ENCODE measurements around the gene ANGPT4.
"Not testable (repeated sequence)": the region's sequence is repeated elsewhere in the genome, so short reads cannot be mapped to it uniquely, and the experiment has no call there.

The ANGPT4 gene

DNA sequence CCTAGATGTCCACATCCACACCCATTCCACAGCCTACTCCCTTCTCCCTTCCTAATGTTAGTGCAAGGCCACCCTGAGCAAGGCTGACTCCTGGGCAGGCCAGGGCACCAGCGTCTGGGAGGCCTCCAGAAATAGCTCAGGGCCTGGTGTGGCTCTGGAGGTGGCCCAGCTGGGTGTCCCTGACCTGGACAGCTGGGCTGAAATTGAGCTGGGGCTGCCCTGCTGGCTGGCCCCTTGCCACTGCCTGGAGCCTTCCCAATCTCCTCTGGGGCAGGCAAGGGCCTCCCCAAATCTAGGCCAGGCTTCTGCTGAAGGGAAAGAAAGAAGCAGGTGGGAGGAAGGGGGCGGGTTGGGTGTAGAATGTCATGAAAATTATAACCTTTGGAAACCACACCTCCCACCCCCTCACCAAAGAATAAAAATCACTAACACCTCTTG is 80.5 kb downstream of the ANGPT4 start:
- no peak overlapping the region for H3K4me3 ChIP-seq (ENCODE audit: low read length)
- DNase-seq (ENCODE audit: low read depth, low spot score) = no peak

- no peak for DNase-seq (ENCODE audit: low read depth, low spot score)
- H3K4me3 ChIP-seq (ENCODE audit: low read length) = peak overlapping the region; percentile 85
Measured at GRCh38 chr20:834151-834746, 81.9 kb downstream of the ANGPT4 start.

- H3K4me3 ChIP-seq (ENCODE audit: low read length) = peak within 1 kb of the TSS; percentile 85
- DNase-seq (ENCODE audit: low read depth, low spot score) = peak; percentile 88
Measured at GRCh38 chr20:833450-834150, 82.5 kb downstream of the ANGPT4 start, which contains the start of gene FAM110A. FAM110A (plus strand) TSS chr20:833715; CDS start chr20:844805, 11,090 bp downstream.

GRCh38 chr20:833121-833449 is 83.0 kb downstream of the ANGPT4 start:
- no peak for DNase-seq (ENCODE audit: low read depth, low spot score)
- H3K4me3 ChIP-seq (ENCODE audit: low read length) = peak overlapping the region; percentile 85

DNA sequence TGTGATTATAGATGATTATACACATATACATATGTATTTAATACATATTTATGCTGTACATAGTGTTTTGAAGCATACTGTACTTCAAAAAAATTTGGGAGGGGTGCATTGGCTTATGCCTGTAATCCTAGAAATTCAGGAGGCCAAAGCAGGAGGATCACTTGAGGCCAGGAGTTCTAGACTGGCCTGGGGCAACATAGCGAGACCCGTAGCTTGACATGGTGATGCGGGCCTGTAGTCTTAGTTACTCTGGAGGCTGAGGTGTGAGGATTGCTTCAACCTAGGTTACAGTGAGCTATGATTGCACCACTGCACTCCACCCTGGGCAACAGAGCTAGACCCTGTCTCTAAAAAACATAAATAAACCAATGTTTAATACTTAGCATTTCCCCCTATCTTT is 84.2 kb downstream of the ANGPT4 start:
- DNase-seq (ENCODE audit: low read depth, low spot score) = no peak
- H3K4me3 ChIP-seq (ENCODE audit: low read length) = no peak overlapping the region

DNA sequence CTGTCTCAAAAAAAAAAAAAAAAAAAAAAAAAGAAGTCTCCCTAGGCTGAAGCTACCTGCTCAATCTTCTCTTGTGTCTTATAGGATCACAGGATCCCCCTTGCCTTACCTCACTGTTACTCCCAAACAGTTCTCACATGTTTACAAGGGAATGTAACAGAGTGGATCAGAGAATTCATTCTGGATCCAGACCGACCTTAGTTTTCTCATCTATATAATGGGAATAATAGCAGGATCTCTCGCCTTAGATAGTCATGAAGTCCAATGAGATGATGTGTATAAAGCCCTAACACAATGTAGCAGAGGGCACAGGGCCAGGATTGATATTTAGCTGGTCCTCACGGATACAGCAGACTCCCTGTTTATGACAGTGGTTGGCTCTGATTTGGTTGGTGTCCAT is 84.9 kb downstream of the ANGPT4 start:
- no peak overlapping the region for H3K4me3 ChIP-seq (ENCODE audit: low read length)

GRCh38 chr20:830011-830521 is 86.1 kb downstream of the ANGPT4 start:
- no peak overlapping the region for H3K4me3 ChIP-seq (ENCODE audit: low read length)
- no peak for DNase-seq (ENCODE audit: low read depth, low spot score)

More for the DNA sequence above, 84.9 kb downstream of the ANGPT4 start:
- DNase-seq (ENCODE audit: low read depth, low spot score) = no peak

DNA sequence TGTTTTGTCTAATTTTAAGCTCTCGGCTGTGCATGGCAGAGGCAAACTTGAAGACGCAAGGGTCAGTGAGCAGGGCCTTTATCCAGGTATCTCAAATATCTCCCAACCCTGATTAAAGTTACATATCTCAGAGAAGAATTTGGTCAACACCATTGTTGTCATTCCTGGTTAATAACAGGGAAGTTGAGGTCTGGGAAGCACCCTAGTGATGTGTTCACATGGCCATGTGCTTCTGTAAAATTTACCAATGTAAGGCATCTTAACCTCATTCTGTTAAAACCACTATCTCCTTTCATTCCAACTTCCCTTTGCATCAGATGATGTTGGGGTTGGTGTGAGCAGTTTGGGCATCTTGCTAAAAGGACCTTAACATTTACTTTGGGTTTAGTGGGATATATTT is 86.6 kb downstream of the ANGPT4 start:
- no peak for DNase-seq (ENCODE audit: low read depth, low spot score)
- no peak overlapping the region for H3K4me3 ChIP-seq (ENCODE audit: low read length)

- no peak for DNase-seq (ENCODE audit: low read depth, low spot score)
- H3K4me3 ChIP-seq (ENCODE audit: low read length) = no peak overlapping the region
Measured at GRCh38 chr20:828987-829386, 87.1 kb downstream of the ANGPT4 start.

DNA sequence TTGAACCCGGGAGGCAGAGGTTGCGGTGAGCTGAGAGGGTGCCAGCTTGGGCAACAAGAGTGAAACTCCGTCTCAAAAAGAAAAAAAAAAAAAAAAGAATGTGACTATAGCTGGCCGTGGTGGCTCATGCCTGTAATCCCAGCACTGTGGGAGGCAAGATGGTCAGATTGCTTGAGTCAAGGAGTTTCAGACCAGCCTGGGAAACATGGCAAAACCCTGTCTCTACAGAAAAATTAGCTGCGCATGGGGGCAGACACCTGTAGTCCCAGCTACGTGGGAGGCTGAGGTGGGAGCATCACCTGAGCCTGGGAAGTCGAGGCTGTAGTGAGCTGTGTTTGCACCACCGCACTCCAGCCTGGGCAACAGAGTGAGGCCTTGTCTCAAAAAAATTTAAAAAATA is 88.2 kb downstream of the ANGPT4 start:
- not testable (repeated sequence) for H3K4me3 ChIP-seq (ENCODE audit: low read length); DNase-seq (ENCODE audit: low read depth, low spot score)

GRCh38 chr20:826695-827323 is 89.3 kb downstream of the ANGPT4 start:
- DNase-seq (ENCODE audit: low read depth, low spot score) = no peak
- no peak overlapping the region for H3K4me3 ChIP-seq (ENCODE audit: low read length)

GRCh38 chr20:825710-826421 is 90.3 kb downstream of the ANGPT4 start:
- no peak for DNase-seq (ENCODE audit: low read depth, low spot score)
- no peak overlapping the region for H3K4me3 ChIP-seq (ENCODE audit: low read length)

- no peak overlapping the region for H3K4me3 ChIP-seq (ENCODE audit: low read length)
Measured at GRCh38 chr20:824916-825315, 91.2 kb downstream of the ANGPT4 start.

DNA sequence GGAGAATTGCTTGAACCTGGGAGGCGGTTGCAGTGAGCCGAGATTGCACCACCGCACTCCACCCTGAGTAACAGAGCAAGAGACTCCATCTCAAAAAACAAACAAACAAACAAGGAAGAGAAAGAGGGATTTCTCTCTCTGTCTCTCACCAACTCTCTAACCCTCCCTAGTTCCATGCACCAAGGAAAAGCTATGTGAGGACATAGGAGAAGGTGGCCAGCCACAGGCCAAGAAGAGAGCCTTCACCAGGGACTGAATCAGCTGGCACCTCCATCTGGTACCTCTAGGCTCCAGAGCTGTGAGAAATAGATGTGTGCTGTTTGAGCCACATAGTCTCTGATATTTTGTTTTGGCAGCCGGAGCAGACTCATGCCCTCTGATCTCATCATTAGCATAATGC is 91.6 kb downstream of the ANGPT4 start:
- H3K4me3 ChIP-seq (ENCODE audit: low read length) = no peak overlapping the region
- DNase-seq (ENCODE audit: low read depth, low spot score) = no peak

More at GRCh38 chr20:824916-825315, 91.2 kb downstream of the ANGPT4 start:
- no peak for DNase-seq (ENCODE audit: low read depth, low spot score)

- DNase-seq (ENCODE audit: low read depth, low spot score) = no peak
- no peak overlapping the region for H3K4me3 ChIP-seq (ENCODE audit: low read length)
Measured at GRCh38 chr20:823574-823902, 92.6 kb downstream of the ANGPT4 start.

DNA sequence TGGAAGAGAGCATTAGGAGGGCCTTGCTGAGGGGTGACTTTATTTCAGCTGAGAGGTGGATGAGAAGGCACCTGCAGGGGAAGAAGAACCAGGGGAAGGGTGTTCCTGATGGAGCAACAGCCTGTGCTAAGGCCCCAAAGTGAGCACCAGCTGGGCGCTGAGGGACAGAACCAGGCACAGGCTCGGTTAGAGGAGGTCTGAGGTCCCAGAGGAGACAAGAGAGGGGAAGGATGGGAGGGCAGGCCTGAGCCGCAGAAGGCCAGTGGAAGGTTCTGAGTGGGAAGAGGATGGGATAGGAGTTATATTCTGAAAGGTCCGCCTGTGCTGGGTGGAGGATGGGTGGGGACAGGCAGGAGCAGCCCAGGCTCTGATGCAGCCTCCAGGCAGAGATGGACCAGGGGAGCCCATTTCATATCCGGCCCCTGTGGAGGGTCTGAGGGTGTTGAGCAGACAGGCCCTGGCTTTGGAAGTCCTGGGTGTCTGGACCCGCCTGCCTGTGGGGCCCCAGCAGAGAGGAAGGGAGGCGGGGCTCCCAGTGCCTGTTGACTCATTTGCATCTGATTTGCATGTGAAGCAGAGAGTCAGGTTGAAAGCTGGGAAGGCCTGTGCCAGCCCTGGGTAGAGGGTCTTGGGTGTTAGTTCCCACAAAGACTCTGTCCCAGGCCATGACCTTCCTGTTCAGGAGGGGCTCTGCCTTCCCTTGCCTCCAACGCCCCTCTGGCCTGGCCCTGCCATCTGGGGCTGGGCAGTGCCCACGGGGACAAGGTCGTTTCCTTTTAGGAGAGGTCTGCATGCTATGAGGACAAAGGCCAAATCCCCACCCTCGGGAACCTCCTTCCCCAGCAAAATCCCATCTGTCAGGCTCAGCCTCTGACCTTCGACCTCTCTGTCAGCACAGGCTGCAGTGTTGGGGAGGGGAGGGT is 93.2 kb downstream of the ANGPT4 start:
- no peak overlapping the region for H3K4me3 ChIP-seq (ENCODE audit: low read length)
- no peak for DNase-seq (ENCODE audit: low read depth, low spot score)

- H3K4me3 ChIP-seq (ENCODE audit: low read length) = no peak overlapping the region
- DNase-seq (ENCODE audit: low read depth, low spot score) = no peak
Measured at GRCh38 chr20:821731-822065, 94.4 kb downstream of the ANGPT4 start.

GRCh38 chr20:821046-821730 is 94.9 kb downstream of the ANGPT4 start:
- no peak for DNase-seq (ENCODE audit: low read depth, low spot score)
- H3K4me3 ChIP-seq (ENCODE audit: low read length) = no peak overlapping the region
